Measurements from ENCODE around the gene ADAMTS2. TPM values are rescaled to one million over a fixed set of nuclear protein-coding genes. Genes with fewer than 3 reads are reported as not detected.

The ADAMTS2 gene
- total and polyA plus RNA-seq, 2 experiments from 2014 or later, result 1.6 to 8.1 TPM

DNA sequence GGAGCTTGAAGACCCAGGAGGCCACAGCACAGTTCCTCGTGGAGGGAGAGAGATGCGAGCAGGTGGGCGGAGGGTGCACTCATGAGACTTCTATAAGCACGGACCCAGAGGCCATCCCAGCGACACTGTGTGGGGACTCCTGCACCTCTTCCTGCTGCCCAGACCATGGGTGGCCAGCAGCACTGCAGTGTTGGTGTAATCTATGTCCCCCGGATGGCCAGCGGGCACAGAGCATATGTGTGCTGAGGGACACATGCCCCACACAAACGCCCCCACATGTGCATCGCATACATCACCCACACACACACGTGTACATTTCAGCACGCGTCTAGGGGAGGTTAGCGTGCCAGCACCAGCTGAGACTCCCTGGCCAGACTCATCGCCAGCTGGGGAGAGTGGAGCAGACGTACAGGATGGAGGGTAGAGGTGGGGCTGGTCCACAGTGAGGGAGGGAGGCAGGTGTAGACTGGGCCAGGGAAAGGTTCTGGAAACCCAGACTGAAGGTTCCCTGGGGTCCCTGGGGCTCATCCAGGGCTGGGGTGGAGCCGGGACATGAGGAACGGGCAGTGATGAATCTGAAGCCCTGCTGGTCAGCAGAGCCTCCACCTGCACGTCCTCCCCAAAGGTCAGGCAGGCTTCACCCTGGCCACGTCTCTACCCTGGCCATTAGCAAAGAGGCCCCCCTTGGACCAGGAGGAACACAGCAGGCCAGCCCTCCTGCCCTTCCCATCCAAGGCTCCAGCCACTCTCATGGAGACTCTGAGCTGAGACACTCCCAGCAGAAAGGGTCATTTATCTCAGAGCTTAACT lies 27.6 kb downstream of the ADAMTS2 start:
- H2AFZ ChIP-seq, result no peak overlapping the region
- H3K4me2 ChIP-seq, result no peak overlapping the region
- no peak for ATAC-seq
- Mint-ChIP-seq H3K27me3 (ENCODE audit: insufficient read depth, low read depth, poor library complexity) (peaks cover 11% of the 10 kb centered on the region), H3K36me3 (ENCODE audit: low read depth) (peaks cover 3% of the 10 kb centered on the region; the same call in 1 of the 3 replicates), H3K4me1 (peaks cover 5% of the 10 kb centered on the region; the same call in 2 of the 3 replicates), H3K27ac (no peak overlapping the region), H3K4me3 (no peak overlapping the region), H3K9me3 (peaks cover 6% of the 10 kb centered on the region)
- H3K27me3 ChIP-seq (ENCODE audit: insufficient read depth), result no peaks in the 10 kb centered on the region
- no peaks in the 10 kb centered on the region for H3K79me2 ChIP-seq (replicated peaks; ENCODE audit: insufficient read depth)
- H3K36me3 ChIP-seq (ENCODE audit: insufficient read depth), result no peaks in the 10 kb centered on the region
- no peak overlapping the region for H3K27ac ChIP-seq (ENCODE audit: low read depth)
- H4K20me1 ChIP-seq (replicated peaks; ENCODE audit: insufficient read depth), result no peaks in the 10 kb centered on the region
- H3K9me2 ChIP-seq (ENCODE audit: insufficient read depth), result no peaks in the 10 kb centered on the region
- H3K4me1 ChIP-seq (ENCODE audit: insufficient read depth), result no peaks in the 10 kb centered on the region
- no peak overlapping the region for H3K4me3 ChIP-seq
- no peak for DNase-seq (ENCODE audit: low spot score)
- TF ChIP-seq POLR2AphosphoS5 (IDR thresholded peaks at IDR 0.05; ENCODE audit: low read depth), result no peak
- no peak for TF ChIP-seq NANOG (IDR thresholded peaks at IDR 0.05; ENCODE audit: borderline replicate concordance)
- no peak for TF ChIP-seq CTCF (conservative IDR thresholded peaks at IDR 0.05; ENCODE audit: low read depth in 2 of 2)
- no peaks in the 10 kb centered on the region for H3F3A ChIP-seq (replicated peaks; ENCODE audit: low read depth)

DNA sequence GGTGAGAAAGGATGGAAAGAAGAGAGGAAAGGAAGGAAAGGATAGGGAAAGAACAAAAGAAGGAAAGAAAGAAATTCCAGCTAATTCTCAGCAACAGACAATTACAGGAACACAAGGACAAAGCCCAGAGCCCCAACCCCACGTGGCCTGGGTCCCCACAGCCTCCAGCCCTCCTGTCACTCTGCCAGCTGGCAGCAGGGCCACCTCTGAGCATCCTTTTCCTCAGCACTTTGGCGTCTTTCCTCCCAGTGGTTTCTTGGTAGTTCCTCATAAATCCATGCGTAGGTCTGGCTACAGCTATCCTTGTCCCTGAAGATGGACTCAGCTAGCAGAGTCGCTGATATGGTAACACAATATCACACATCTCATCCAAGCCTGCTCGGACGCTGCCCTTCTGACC lies 28.3 kb downstream of the ADAMTS2 start:
- Mint-ChIP-seq H3K4me3 (no peak overlapping the region), H3K4me1 (peaks cover 5% of the 10 kb centered on the region; the same call in 2 of the 3 replicates), H3K9me3 (peaks cover 12% of the 10 kb centered on the region), H3K27ac (no peak overlapping the region), H3K36me3 (ENCODE audit: low read depth) (peaks cover 7% of the 10 kb centered on the region; the same call in 1 of the 3 replicates), H3K27me3 (ENCODE audit: insufficient read depth, low read depth, poor library complexity) (peaks cover 11% of the 10 kb centered on the region)
- Histone ChIP-seq H3K4me2 (no peak overlapping the region), H3K27me3 (ENCODE audit: insufficient read depth) (no peaks in the 10 kb centered on the region), H4K20me1 (replicated peaks; ENCODE audit: insufficient read depth) (no peaks in the 10 kb centered on the region), H3K4me1 (ENCODE audit: insufficient read depth) (no peaks in the 10 kb centered on the region), H3K79me2 (replicated peaks; ENCODE audit: insufficient read depth) (no peaks in the 10 kb centered on the region), H3K9me2 (ENCODE audit: insufficient read depth) (no peaks in the 10 kb centered on the region), H2AFZ (no peak overlapping the region), H3K4me3 (no peak overlapping the region), H3F3A (replicated peaks; ENCODE audit: low read depth) (no peaks in the 10 kb centered on the region), H3K27ac (ENCODE audit: low read depth) (no peak overlapping the region), H3K36me3 (ENCODE audit: insufficient read depth) (no peaks in the 10 kb centered on the region)
- no peak for DNase-seq (ENCODE audit: low spot score)
- ATAC-seq, result no peak
- TF ChIP-seq JUNB (IDR thresholded peaks at IDR 0.05; ENCODE audit: unreplicated experiment), result no peak
- TF ChIP-seq, protein P1, sequence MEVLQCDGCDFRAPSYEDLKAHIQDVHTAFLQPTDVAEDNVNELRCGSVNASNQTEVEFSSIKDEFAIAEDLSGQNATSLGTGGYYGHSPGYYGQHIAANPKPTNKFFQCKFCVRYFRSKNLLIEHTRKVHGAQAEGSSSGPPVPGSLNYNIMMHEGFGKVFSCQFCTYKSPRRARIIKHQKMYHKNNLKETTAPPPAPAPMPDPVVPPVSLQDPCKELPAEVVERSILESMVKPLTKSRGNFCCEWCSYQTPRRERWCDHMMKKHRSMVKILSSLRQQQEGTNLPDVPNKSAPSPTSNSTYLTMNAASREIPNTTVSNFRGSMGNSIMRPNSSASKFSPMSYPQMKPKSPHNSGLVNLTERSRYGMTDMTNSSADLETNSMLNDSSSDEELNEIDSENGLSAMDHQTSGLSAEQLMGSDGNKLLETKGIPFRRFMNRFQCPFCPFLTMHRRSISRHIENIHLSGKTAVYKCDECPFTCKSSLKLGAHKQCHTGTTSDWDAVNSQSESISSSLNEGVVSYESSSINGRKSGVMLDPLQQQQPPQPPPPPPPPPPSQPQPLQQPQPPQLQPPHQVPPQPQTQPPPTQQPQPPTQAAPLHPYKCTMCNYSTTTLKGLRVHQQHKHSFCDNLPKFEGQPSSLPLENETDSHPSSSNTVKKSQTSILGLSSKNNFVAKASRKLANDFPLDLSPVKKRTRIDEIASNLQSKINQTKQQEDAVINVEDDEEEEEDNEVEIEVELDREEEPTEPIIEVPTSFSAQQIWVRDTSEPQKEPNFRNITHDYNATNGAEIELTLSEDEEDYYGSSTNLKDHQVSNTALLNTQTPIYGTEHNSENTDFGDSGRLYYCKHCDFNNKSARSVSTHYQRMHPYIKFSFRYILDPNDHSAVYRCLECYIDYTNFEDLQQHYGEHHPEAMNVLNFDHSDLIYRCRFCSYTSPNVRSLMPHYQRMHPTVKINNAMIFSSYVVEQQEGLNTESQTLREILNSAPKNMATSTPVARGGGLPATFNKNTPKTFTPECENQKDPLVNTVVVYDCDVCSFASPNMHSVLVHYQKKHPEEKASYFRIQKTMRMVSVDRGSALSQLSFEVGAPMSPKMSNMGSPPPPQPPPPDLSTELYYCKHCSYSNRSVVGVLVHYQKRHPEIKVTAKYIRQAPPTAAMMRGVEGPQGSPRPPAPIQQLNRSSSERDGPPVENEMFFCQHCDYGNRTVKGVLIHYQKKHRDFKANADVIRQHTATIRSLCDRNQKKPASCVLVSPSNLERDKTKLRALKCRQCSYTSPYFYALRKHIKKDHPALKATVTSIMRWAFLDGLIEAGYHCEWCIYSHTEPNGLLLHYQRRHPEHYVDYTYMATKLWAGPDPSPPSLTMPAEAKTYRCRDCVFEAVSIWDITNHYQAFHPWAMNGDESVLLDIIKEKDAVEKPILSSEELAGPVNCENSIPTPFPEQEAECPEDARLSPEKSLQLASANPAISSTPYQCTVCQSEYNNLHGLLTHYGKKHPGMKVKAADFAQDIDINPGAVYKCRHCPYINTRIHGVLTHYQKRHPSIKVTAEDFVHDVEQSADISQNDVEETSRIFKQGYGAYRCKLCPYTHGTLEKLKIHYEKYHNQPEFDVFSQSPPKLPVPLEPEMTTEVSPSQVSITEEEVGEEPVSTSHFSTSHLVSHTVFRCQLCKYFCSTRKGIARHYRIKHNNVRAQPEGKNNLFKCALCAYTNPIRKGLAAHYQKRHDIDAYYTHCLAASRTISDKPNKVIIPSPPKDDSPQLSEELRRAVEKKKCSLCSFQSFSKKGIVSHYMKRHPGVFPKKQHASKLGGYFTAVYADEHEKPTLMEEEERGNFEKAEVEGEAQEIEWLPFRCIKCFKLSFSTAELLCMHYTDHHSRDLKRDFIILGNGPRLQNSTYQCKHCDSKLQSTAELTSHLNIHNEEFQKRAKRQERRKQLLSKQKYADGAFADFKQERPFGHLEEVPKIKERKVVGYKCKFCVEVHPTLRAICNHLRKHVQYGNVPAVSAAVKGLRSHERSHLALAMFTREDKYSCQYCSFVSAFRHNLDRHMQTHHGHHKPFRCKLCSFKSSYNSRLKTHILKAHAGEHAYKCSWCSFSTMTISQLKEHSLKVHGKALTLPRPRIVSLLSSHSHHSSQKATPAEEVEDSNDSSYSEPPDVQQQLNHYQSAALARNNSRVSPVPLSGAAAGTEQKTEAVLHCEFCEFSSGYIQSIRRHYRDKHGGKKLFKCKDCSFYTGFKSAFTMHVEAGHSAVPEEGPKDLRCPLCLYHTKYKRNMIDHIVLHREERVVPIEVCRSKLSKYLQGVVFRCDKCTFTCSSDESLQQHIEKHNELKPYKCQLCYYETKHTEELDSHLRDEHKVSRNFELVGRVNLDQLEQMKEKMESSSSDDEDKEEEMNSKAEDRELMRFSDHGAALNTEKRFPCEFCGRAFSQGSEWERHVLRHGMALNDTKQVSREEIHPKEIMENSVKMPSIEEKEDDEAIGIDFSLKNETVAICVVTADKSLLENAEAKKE (CRISPR knock-in tag; IDR thresholded peaks at IDR 0.05), result no peak
- no peak for TF ChIP-seq ZNF114 (CRISPR knock-in tag; IDR thresholded peaks at IDR 0.05)
- no peak for TF ChIP-seq REST (IDR thresholded peaks at IDR 0.05; ENCODE audit: unreplicated experiment)
- TF ChIP-seq EZH2phosphoT487 (IDR thresholded peaks at IDR 0.05; ENCODE audit: unreplicated experiment), result no peak

Data from GM23338 (cell line).